ENCODE data around the gene IL26.
"Not testable (repeated sequence)": the region's sequence is repeated elsewhere in the genome, so short reads cannot be mapped to it uniquely, and the experiment has no call there.

The IL26 gene

GRCh38 chr12:68178184-68178583 lies 47.4 kb downstream of the IL26 start:
- DNase-seq: no peak
- TF ChIP-seq CTCF (IDR thresholded peaks at IDR 0.05; ENCODE audit: low read depth, low read length, missing control alignments): no peak
- no peak overlapping the region for H3K27ac ChIP-seq
- H3K4me3 ChIP-seq (ENCODE audit: low read depth, low read length): no peak overlapping the region
- in situ Hi-C loops (cut with HindIII; ENCODE audit: low pct_ligation_motif_present, low sequenced_read_pairs): no loop called here
- no peaks in the 10 kb centered on the region for H3K36me3 ChIP-seq (replicated peaks)
- no peaks in the 10 kb centered on the region for H3K27me3 ChIP-seq (replicated peaks)

DNA sequence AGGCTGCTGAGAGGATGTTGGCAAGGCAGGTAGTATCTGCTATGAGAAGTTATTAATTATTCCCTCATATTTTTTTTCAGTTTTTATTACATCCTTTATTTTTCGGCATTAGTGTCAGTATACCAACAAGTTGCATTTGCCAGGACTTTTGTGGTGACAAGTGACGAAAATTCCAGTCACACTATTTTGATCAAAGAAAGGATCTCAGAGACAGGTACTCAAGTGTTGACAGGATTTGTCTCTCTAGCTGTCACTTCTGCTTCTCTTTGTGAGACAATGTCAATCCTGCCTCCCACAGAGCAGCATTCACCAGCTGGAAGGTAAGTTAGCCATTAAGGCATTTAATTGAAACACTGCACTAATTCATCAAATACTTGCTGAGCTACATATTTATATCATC lies 48.0 kb downstream of the IL26 start:
- H3K27me3 ChIP-seq (replicated peaks): no peaks in the 10 kb centered on the region
- no peak for TF ChIP-seq CTCF (IDR thresholded peaks at IDR 0.05; ENCODE audit: low read depth, low read length, missing control alignments)
- DNase-seq: no peak
- no peak overlapping the region for H3K4me3 ChIP-seq (ENCODE audit: low read depth, low read length)
- H3K27ac ChIP-seq: no peak overlapping the region
- in situ Hi-C loops (cut with HindIII; ENCODE audit: low pct_ligation_motif_present, low sequenced_read_pairs): no loop called here
- H3K36me3 ChIP-seq (replicated peaks): no peaks in the 10 kb centered on the region

GRCh38 chr12:68176257-68176656 lies 49.4 kb downstream of the IL26 start:
- no peak overlapping the region for H3K4me3 ChIP-seq (ENCODE audit: low read depth, low read length)

GRCh38 chr12:68175557-68176061 lies 50.0 kb downstream of the IL26 start:
- H3K27ac ChIP-seq: no peak overlapping the region
- no peak for TF ChIP-seq CTCF (IDR thresholded peaks at IDR 0.05; ENCODE audit: low read depth, low read length, missing control alignments)
- no peak for DNase-seq
- no peaks in the 10 kb centered on the region for H3K36me3 ChIP-seq (replicated peaks)
- H3K4me3 ChIP-seq (ENCODE audit: low read depth, low read length): no peak overlapping the region
- H3K27me3 ChIP-seq (replicated peaks): no peaks in the 10 kb centered on the region
- in situ Hi-C loops (cut with HindIII; ENCODE audit: low pct_ligation_motif_present, low sequenced_read_pairs): no loop called here

More at GRCh38 chr12:68176257-68176656, 49.4 kb downstream of the IL26 start:
- H3K27me3 ChIP-seq (replicated peaks): no peaks in the 10 kb centered on the region
- DNase-seq: no peak
- in situ Hi-C loops (cut with HindIII; ENCODE audit: low pct_ligation_motif_present, low sequenced_read_pairs): no loop called here
- TF ChIP-seq CTCF (IDR thresholded peaks at IDR 0.05; ENCODE audit: low read depth, low read length, missing control alignments): no peak
- H3K36me3 ChIP-seq (replicated peaks): no peaks in the 10 kb centered on the region
- H3K27ac ChIP-seq: no peak overlapping the region

- H3K27ac ChIP-seq; DNase-seq; H3K4me3 ChIP-seq (ENCODE audit: low read depth, low read length); H3K36me3 ChIP-seq (replicated peaks); H3K27me3 ChIP-seq (replicated peaks); in situ Hi-C loops (cut with HindIII; ENCODE audit: low pct_ligation_motif_present, low sequenced_read_pairs): not testable (repeated sequence)
These were observed 50.8 kb downstream of the IL26 start for GRCh38 chr12:68174761-68175160.

GRCh38 chr12:68173792-68174191 lies 51.8 kb downstream of the IL26 start:
- Histone ChIP-seq H3K27ac (no peak overlapping the region), H3K27me3 (replicated peaks) (no peaks in the 10 kb centered on the region), H3K36me3 (replicated peaks) (no peaks in the 10 kb centered on the region), H3K4me3 (ENCODE audit: low read depth, low read length) (no peak overlapping the region)
- DNase-seq: no peak
- TF ChIP-seq CTCF (IDR thresholded peaks at IDR 0.05; ENCODE audit: low read depth, low read length, missing control alignments): no peak
- in situ Hi-C loops (cut with HindIII; ENCODE audit: low pct_ligation_motif_present, low sequenced_read_pairs): no loop called here
